KMS-11 (cell line): Measurements from ENCODE around the gene NPW.

Experiments
- H2AFZ ChIP-seq: fragments of 200-600 bp; sonication (generic); 2 replicates; pipeline ENCODE4 v1.6.1; 2016; ENCODE audit warnings: antibody characterized with exemption, mixed run types, low read depth
- H3K27ac ChIP-seq: fragments of 200-600 bp; sonication (generic); 2 replicates; pipeline ENCODE4 v1.6.1; 2016; ENCODE audit warnings: mild to moderate bottlenecking, mixed run types
- H3K27me3 ChIP-seq: fragments of 200-600 bp; sonication (generic); 2 replicates; pipeline ENCODE4 v1.6.1; 2017; ENCODE audit warnings: mild to moderate bottlenecking, low read depth, mixed run types, moderate library complexity; ENCODE audit not compliant: insufficient read depth
- H3K36me3 ChIP-seq: fragments of 200-600 bp; sonication (generic); 2 replicates; pipeline ENCODE4 v1.6.1; 2017; ENCODE audit warnings: mild to moderate bottlenecking, mixed run types; ENCODE audit not compliant: insufficient read depth
- H3K4me1 ChIP-seq: fragments of 200-600 bp; sonication (generic); 2 replicates; pipeline ENCODE4 v1.6.1; 2016; ENCODE audit warnings: mild to moderate bottlenecking, low read depth, mixed run types; ENCODE audit not compliant: poor library complexity, severe bottlenecking
- H3K4me2 ChIP-seq: fragments of 200-600 bp; sonication (generic); 2 replicates; pipeline ENCODE4 v1.7.0; 2016; ENCODE audit warnings: mild to moderate bottlenecking, mixed run types
- H3K4me3 ChIP-seq: fragments of 200-600 bp; sonication (generic); IDR thresholded peaks from 2 replicates; pipeline ENCODE4 v1.6.1; 2017; ENCODE audit warnings: low read depth, low read length, mixed read lengths; ENCODE audit not compliant: insufficient read depth
- H3K79me2 ChIP-seq: fragments of 200-600 bp; sonication (generic); 2 replicates; pipeline ENCODE4 v1.6.1; 2016; ENCODE audit warnings: low read depth, mixed run types; ENCODE audit not compliant: insufficient read depth
- H3K9ac ChIP-seq: fragments of 200-600 bp; sonication (generic); 2 replicates; pipeline ENCODE4 v1.6.1; 2016; ENCODE audit warnings: mild to moderate bottlenecking, mixed run types
- H4K20me1 ChIP-seq: fragments of 200-600 bp; sonication (generic); 2 replicates; pipeline ENCODE4 v1.6.1; 2016; ENCODE audit warnings: mild to moderate bottlenecking, mixed run types; ENCODE audit not compliant: insufficient read depth
- TF ChIP-seq, protein P1 (sequence below): fragments of 200-600 bp; sonication (generic); conservative IDR thresholded peaks from 2 replicates; pipeline ENCODE4 v1.6.1; 2017; ENCODE audit warnings: low read depth, mild to moderate bottlenecking, antibody characterized with exemption, low read length, moderate library complexity, mixed read lengths

NPW gene

DNA sequence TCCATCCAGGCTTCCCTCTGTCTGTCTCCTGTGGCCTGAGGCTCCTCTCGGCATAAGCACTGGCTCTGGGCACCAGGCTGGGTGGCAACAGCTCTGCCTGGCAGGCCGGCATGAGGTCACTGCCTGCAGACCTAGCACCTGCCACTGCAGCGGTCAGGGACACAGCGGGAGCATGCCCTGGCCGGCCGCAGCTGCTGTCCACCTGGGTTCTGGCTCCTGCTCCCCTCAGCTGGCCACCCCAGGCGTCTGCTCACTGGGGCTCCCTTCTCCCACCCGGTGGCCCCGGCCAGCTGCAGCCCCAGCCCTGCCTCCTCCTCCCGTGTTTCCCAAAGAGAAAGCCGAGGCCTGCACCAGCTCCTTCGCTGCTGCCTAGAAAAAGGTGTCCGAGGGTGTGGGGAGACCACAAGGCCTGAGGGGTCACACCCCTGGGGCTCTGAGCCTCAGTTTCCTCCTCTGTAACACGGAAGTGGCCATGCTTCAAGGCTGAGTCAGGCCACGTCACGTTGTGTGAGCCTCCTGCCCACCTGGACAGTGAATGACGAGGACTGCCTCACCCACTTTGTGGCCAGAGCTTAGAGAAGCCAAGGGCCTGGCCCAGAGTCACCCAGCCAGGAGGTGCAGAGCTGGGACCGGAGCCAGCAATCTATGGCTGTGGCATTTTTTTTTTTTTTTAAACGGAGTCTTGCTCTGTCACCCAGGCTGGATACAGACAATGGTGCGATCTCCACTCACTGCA, 21.4 kb downstream of the NPW start:
- H3K27me3 ChIP-seq, result no peaks in the 10 kb centered on the region
- no peak overlapping the region for H2AFZ ChIP-seq
- H3K27ac ChIP-seq, result no peak overlapping the region
- TF ChIP-seq, protein P1, sequence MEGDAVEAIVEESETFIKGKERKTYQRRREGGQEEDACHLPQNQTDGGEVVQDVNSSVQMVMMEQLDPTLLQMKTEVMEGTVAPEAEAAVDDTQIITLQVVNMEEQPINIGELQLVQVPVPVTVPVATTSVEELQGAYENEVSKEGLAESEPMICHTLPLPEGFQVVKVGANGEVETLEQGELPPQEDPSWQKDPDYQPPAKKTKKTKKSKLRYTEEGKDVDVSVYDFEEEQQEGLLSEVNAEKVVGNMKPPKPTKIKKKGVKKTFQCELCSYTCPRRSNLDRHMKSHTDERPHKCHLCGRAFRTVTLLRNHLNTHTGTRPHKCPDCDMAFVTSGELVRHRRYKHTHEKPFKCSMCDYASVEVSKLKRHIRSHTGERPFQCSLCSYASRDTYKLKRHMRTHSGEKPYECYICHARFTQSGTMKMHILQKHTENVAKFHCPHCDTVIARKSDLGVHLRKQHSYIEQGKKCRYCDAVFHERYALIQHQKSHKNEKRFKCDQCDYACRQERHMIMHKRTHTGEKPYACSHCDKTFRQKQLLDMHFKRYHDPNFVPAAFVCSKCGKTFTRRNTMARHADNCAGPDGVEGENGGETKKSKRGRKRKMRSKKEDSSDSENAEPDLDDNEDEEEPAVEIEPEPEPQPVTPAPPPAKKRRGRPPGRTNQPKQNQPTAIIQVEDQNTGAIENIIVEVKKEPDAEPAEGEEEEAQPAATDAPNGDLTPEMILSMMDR, result no peak
- H3K36me3 ChIP-seq, result no peaks in the 10 kb centered on the region
- no peak overlapping the region for H3K9ac ChIP-seq
- no peaks in the 10 kb centered on the region for H3K79me2 ChIP-seq
- no peak overlapping the region for H3K4me3 ChIP-seq
- H3K4me2 ChIP-seq, result no peak overlapping the region
- H4K20me1 ChIP-seq, result no peaks in the 10 kb centered on the region
- H3K4me1 ChIP-seq, result peaks cover 18% of the 10 kb centered on the region

DNA sequence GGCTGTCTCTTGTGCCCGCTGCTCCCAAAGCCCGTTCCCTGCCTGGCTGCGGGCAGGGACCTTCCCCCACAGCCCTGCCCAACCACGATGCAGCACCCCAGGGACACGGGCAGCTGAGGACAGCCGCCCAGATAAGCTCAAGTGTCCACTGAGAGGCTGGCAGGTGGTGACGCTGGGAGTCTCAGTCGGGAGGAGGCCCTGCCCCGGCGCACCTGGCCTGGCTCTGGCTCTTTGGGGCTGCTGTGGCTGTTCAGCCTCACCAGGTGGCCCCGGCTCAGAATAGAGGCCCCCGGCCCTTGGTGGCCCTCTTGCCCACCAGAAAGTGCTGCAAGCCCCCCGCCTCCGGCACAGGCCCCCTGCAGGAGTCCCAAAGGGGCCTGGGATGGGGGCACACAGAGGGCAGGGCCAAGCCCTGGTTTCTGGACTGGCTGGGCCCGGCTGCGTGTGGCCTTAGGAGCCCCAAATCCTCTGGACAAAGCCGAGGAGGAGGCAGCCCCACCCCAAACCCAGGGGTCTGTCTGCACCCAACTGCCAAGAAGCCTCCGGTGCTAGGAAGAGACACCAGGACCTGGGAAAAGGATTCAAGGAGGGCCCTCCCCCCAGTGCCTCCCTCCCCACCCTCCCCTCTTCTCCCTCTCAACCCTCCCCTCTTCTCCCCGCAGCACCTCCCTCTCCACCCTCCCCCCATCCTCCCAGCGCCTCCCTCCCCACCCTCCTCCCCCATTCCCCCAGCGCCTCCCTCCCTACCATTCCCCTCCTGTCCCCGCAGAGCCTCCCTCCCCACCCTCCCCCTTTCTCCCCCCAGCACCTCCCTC, 22.8 kb downstream of the NPW start:
- Histone ChIP-seq H2AFZ (no peak overlapping the region), H3K4me2 (no peak overlapping the region), H3K4me1 (peaks cover 27% of the 10 kb centered on the region), H4K20me1 (no peaks in the 10 kb centered on the region), H3K9ac (no peak overlapping the region), H3K4me3 (no peak overlapping the region), H3K27ac (no peak overlapping the region), H3K27me3 (no peaks in the 10 kb centered on the region), H3K79me2 (no peaks in the 10 kb centered on the region), H3K36me3 (no peaks in the 10 kb centered on the region)
- TF ChIP-seq, protein P1, result no peak

DNA sequence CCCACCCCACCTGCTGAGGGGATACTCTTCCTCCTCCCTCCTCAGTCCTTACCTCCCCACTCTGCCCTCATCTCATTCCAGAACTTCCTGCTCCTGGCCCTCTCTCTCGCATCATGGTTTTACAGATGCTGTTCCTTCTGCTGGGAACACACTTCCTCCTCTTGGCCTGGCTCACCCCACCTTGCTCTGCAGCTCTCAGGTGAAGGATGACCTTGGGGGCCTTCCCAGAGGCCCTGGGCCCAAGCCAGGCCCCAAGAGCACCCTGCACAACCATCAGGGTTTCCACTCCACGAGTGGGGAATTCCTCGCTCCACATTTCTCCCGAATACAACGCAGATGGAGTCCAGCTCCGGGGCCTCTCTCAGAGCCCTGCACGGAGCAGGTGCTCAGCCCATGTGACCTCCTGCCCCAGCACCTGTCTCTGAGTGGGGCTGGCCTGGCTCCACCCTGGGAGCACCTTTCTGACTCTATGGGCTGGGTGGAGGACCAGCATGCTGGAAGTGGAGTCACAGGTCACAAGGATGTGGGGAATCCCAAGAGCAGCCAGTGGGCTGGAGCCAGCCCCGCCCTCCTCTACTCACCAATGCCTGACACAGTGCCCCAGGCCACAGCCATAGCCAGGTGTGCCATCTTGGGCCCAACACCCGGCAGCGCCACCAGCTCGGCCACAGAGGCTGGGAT, 23.5 kb downstream of the NPW start:
- Histone ChIP-seq H3K4me3 (no peak overlapping the region), H3K27me3 (no peaks in the 10 kb centered on the region), H3K9ac (no peak overlapping the region), H3K36me3 (no peaks in the 10 kb centered on the region), H3K4me2 (no peak overlapping the region), H3K79me2 (no peaks in the 10 kb centered on the region), H3K4me1 (peaks cover 27% of the 10 kb centered on the region), H2AFZ (no peak overlapping the region), H4K20me1 (no peaks in the 10 kb centered on the region), H3K27ac (no peak overlapping the region)
- TF ChIP-seq, protein P1, result no peak

DNA sequence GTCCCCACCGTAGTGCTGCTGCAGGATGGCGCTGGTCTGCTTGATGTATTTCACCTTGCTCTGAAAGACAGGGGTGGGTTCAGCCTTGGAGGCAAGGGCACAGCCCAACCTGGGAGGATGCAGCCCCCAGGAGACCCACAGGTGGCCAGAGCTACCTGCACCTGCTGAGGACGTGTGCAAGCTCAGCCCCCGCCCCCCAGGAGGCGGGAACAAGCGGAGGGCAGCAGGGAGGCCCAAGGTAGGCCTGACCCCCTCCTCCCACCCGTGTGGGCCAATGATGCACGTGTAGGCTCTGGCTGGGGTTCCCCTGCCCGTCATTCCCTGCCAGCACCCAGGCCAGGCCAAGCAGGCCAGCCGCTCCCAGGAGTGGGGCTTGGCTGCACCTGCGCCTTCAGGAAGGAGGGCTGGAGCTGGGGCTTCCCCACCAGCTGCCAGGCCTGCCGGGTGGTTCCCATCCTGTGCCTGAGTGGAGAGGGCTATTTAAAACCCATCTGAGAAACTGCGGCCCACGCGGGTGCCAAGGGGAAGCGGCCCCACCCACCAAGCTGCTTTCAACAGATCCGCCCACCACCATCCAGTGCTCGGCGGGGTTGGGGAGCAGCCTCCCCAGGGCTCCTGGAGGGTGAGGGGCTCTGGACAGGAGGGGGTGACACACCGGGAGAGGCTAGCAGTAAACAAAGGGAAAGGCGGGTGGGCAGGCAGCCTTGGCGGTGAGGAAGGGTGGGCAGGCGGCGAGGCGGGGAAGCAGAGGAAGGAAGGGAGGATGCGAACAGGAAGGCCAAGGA, 24.3 kb downstream of the NPW start:
- Histone ChIP-seq H3K4me2 (no peak overlapping the region; the same call in 1 of the 2 replicates), H2AFZ (no peak overlapping the region), H4K20me1 (no peaks in the 10 kb centered on the region), H3K79me2 (peaks cover 7% of the 10 kb centered on the region; the same call in 1 of the 2 replicates), H3K4me3 (no peak overlapping the region), H3K27me3 (no peaks in the 10 kb centered on the region), H3K36me3 (no peaks in the 10 kb centered on the region), H3K9ac (no peak overlapping the region), H3K4me1 (peaks cover 29% of the 10 kb centered on the region), H3K27ac (no peak overlapping the region)
- TF ChIP-seq, protein P1, result no peak
